DND-41 (cell line): ENCODE data around the gene CCDC183.

ENCODE experiments used
- ATAC-seq: fragments of 200-7000 bp; cut with Tn5 transposase; 3 replicates; pipeline ENCODE4 v1.9.1; 2021; ENCODE audit warnings: low read depth; ENCODE audit not compliant: insufficient read depth
- DNase-seq: peaks from one replicate; pipeline ENCODE4 v3.0.0-alpha.2; 2020
- H2AFZ ChIP-seq: 2 replicates; pipeline ENCODE4 v1.6.0; 2012; ENCODE audit warnings: low read depth, low read length
- H3K27ac ChIP-seq: 2 replicates; pipeline ENCODE4 v1.5.1; 2012; ENCODE audit warnings: low read length, inconsistent platforms
- H3K27me3 ChIP-seq: fragments of 200-600 bp; sonication (generic); 2 replicates; pipeline ENCODE4 v1.6.0; 2012; ENCODE audit warnings: low read length, mild to moderate bottlenecking, inconsistent platforms; ENCODE audit not compliant: insufficient read depth, poor library complexity
- H3K36me3 ChIP-seq: 2 replicates; pipeline ENCODE4 v1.5.1; 2012; ENCODE audit warnings: low read length, inconsistent platforms; ENCODE audit not compliant: insufficient read depth
- H3K4me1 ChIP-seq: 2 replicates; pipeline ENCODE4 v1.5.1; 2012; ENCODE audit warnings: mild to moderate bottlenecking, low read length; ENCODE audit not compliant: insufficient read depth
- H3K4me2 ChIP-seq: 2 replicates; pipeline ENCODE4 v1.6.0; 2012; ENCODE audit warnings: mild to moderate bottlenecking, moderate library complexity, low read length, inconsistent platforms; ENCODE audit not compliant: insufficient read depth
- H3K4me3 ChIP-seq, 2 experiments: fragments of 200-600 bp in 1 of 2; shearing (Covaris generic) in 1 of 2; 2 replicates each; pipeline ENCODE4 v1.5.1; 2012 to 2016; ENCODE audit warnings: inconsistent platforms in 2 of 2, low read length in 2 of 2, mild to moderate bottlenecking in 2 of 2, low read depth in 1 of 2, moderate library complexity in 1 of 2
- H3K79me2 ChIP-seq: 2 replicates; pipeline ENCODE4 v1.6.0; 2012; ENCODE audit warnings: low read length, inconsistent platforms; ENCODE audit not compliant: insufficient read depth
- H3K9ac ChIP-seq: 2 replicates; pipeline ENCODE4 v1.6.0; 2012; ENCODE audit warnings: low read depth, mild to moderate bottlenecking, inconsistent platforms, low read length, moderate library complexity
- H3K9me3 ChIP-seq: 2 replicates; pipeline ENCODE4 v1.5.1; 2012; ENCODE audit warnings: low read length, moderate library complexity, mild to moderate bottlenecking, inconsistent platforms; ENCODE audit not compliant: insufficient read depth, severe bottlenecking
- H4K20me1 ChIP-seq: 2 replicates; pipeline ENCODE4 v1.6.0; 2012; ENCODE audit warnings: low read length; ENCODE audit not compliant: insufficient read depth
- CTCF ChIP-seq: IDR thresholded peaks from 2 replicates; pipeline ENCODE4 v1.5.1; 2012; ENCODE audit warnings: borderline replicate concordance, low read length, moderate library complexity, mild to moderate bottlenecking; ENCODE audit not compliant: poor library complexity, severe bottlenecking; ENCODE audit errors: extremely low read depth
- EZH2 ChIP-seq: IDR thresholded peaks from 3 replicates; pipeline ENCODE4 v1.6.1; 2012; ENCODE audit warnings: borderline replicate concordance, low read depth, mild to moderate bottlenecking, moderate library complexity, low read length, inconsistent platforms; ENCODE audit not compliant: severe bottlenecking

Gene CCDC183

GRCh38 chr9:136853596-136854112, 57.5 kb downstream of the CCDC183 start:
- peaks cover 22% of the 10 kb centered on the region for H4K20me1 ChIP-seq
- H3K4me2 ChIP-seq, result no peak overlapping the region
- DNase-seq (no peak), ATAC-seq (no peak)
- H3K36me3 ChIP-seq, result peaks cover 19% of the 10 kb centered on the region
- no peak overlapping the region for H3K27ac ChIP-seq
- H3K79me2 ChIP-seq, result no peaks in the 10 kb centered on the region
- H3K27me3 ChIP-seq, result no peaks in the 10 kb centered on the region
- peaks cover 10% of the 10 kb centered on the region for H3K4me1 ChIP-seq
- no peak overlapping the region for H2AFZ ChIP-seq
- TF ChIP-seq EZH2 (no peak), CTCF (no peak)
- H3K9me3 ChIP-seq, result no peaks in the 10 kb centered on the region
- no peak overlapping the region for H3K9ac ChIP-seq
- H3K4me3 ChIP-seq, result no peak overlapping the region

GRCh38 chr9:136854113-136854841, 58.1 kb downstream of the CCDC183 start:
- peaks cover 19% of the 10 kb centered on the region for H3K36me3 ChIP-seq
- no peak for DNase-seq
- no peak overlapping the region for H3K9ac ChIP-seq

GRCh38 chr9:136854842-136855460, 58.8 kb downstream of the CCDC183 start:
- Histone ChIP-seq H3K27ac (no peak overlapping the region), H3K9ac (no peak overlapping the region), H3K79me2 (no peaks in the 10 kb centered on the region), H3K4me1 (peaks cover 6% of the 10 kb centered on the region), H3K4me2 (no peak overlapping the region), H3K4me3 (no peak overlapping the region), H3K36me3 (peaks cover 19% of the 10 kb centered on the region), H3K9me3 (no peaks in the 10 kb centered on the region), H4K20me1 (peaks cover 19% of the 10 kb centered on the region), H2AFZ (no peak overlapping the region), H3K27me3 (no peaks in the 10 kb centered on the region)
- DNase-seq (no peak), ATAC-seq (no peak)
- TF ChIP-seq EZH2 (no peak), CTCF (no peak)

More at GRCh38 chr9:136854113-136854841, 58.1 kb downstream of the CCDC183 start:
- no peak overlapping the region for H2AFZ ChIP-seq
- TF ChIP-seq CTCF (no peak), EZH2 (no peak)
- H4K20me1 ChIP-seq, result peaks cover 22% of the 10 kb centered on the region
- no peak for ATAC-seq
- H3K9me3 ChIP-seq, result no peaks in the 10 kb centered on the region
- H3K4me1 ChIP-seq, result peaks cover 10% of the 10 kb centered on the region
- no peaks in the 10 kb centered on the region for H3K27me3 ChIP-seq
- H3K27ac ChIP-seq, result no peak overlapping the region
- no peaks in the 10 kb centered on the region for H3K79me2 ChIP-seq
- no peak overlapping the region for H3K4me3 ChIP-seq
- no peak overlapping the region for H3K4me2 ChIP-seq
